HepG2 (cell line): ENCODE data around the gene MYO7B. TPM values are rescaled to one million over a fixed set of nuclear protein-coding genes. Genes with fewer than 3 reads are reported as not detected.

Experiments used
- ATAC-seq: fragments of 200-7000 bp; cut with Tn5 transposase; 3 replicates; pipeline ENCODE4 v1.9.1; 2020; ENCODE audit warnings: mild to moderate bottlenecking, moderate library complexity
- BruUV-seq: library from RNA; stranded (reverse); fragments of 400-500 nt; replicated peaks from 2 replicates; lab custom pipeline; 2021; lab: Mats Ljungman, UMichigan
- CTCF ChIA-PET: fragments of 300-600 bp; formaldehyde crosslinking; extraction: SDS; loops from one replicate; lab custom pipeline; 2021; ENCODE audit warnings: low total read pairs, inconsistent platforms, low intra/inter-chr PET ratio; lab: Yijun Ruan, JAX
- POLR2A ChIA-PET: fragments of 350-600 bp; sonication (Branson Sonifier 250); formaldehyde crosslinking; loops from one replicate; lab custom pipeline; 2020; ENCODE audit warnings: antibody characterized with exemption, inconsistent platforms; lab: Yijun Ruan, JAX
- DNase-seq: peaks from one replicate; pipeline ENCODE4 v3.0.0-alpha.2; 2015; ENCODE audit warnings: low spot score
- FAIRE-seq: peaks from 3 replicates; lab custom pipeline; 2011; peaks lifted over from hg19 to GRCh38; lab: Jason Lieb, UNC
- H2AFZ ChIP-seq: one replicate; pipeline ENCODE4 v1.6.1; 2011; ENCODE audit warnings: low read length, inconsistent platforms
- H3K27ac ChIP-seq: fragments of 300-600 bp; 3 replicates; pipeline ENCODE4 v1.8.0; 2011; ENCODE audit warnings: mixed run types, mild to moderate bottlenecking, mixed read lengths, low read length, inconsistent platforms; ENCODE audit not compliant: insufficient read depth; ENCODE audit errors: extremely low read length
- H3K27me3 ChIP-seq, 2 experiments: fragments of 200-600 bp in 1 of 2; 2 replicates in 1 of 2; 3 replicates in 1 of 2; pipeline versions ENCODE4 v1.6.0 to v1.8.0; 2011; ENCODE audit warnings: low read length in 2 of 2, mild to moderate bottlenecking in 2 of 2, moderate library complexity in 2 of 2, inconsistent platforms in 1 of 2; ENCODE audit not compliant: insufficient read depth in 2 of 2, control insufficient read depth in 1 of 2
- H3K36me3 ChIP-seq, 2 experiments: fragments of 200-600 bp in 1 of 2; replicated peaks in 1 of 2; 2 replicates in 1 of 2; 3 replicates in 1 of 2; pipeline versions ENCODE4 v1.5.1 to v1.8.0; 2011; ENCODE audit warnings: low read length in 2 of 2, inconsistent platforms in 1 of 2; ENCODE audit not compliant: insufficient read depth in 2 of 2, control insufficient read depth in 1 of 2
- H3K4me1 ChIP-seq: 2 replicates; pipeline ENCODE4 v1.5.1; 2012; ENCODE audit warnings: low read length, inconsistent platforms; ENCODE audit not compliant: insufficient read depth
- H3K4me2 ChIP-seq: 2 replicates; pipeline ENCODE4 v1.6.0; 2011; ENCODE audit warnings: low read depth, low read length, inconsistent platforms
- H3K4me3 ChIP-seq, 3 experiments: fragments of 200-600 bp in 1 of 3; sonication (generic), shearing (Covaris generic) in 1 of 3; replicated peaks in 1 of 3; 2 replicates each; pipeline ENCODE4 v1.5.1; 2011 to 2016; ENCODE audit warnings: low read length in 3 of 3, inconsistent platforms in 2 of 3, low read depth in 2 of 3, mild to moderate bottlenecking in 2 of 3, control low read depth in 1 of 3, mixed read lengths in 1 of 3; ENCODE audit not compliant: insufficient read depth in 1 of 3
- H3K79me2 ChIP-seq: one replicate; pipeline ENCODE4 v1.6.1; 2011; ENCODE audit warnings: low read length, inconsistent platforms; ENCODE audit not compliant: insufficient read depth
- H3K9ac ChIP-seq: 2 replicates; pipeline ENCODE4 v1.6.0; 2011; ENCODE audit warnings: mild to moderate bottlenecking, low read depth, low read length, inconsistent platforms; ENCODE audit not compliant: insufficient read depth
- H3K9me3 ChIP-seq: 2 replicates; pipeline ENCODE4 v1.5.1; 2012; ENCODE audit warnings: mild to moderate bottlenecking, low read length
- H4K20me1 ChIP-seq: 2 replicates; pipeline ENCODE4 v1.6.0; 2011; ENCODE audit warnings: inconsistent platforms, mild to moderate bottlenecking, low read length, moderate library complexity; ENCODE audit not compliant: insufficient read depth
- FOXA3 ChIP-seq: IDR thresholded peaks from 2 replicates; pipeline ENCODE4 v1.6.1; 2016; ENCODE audit warnings: missing genetic modification reagents, missing compliant biosample characterization
- HNF4G ChIP-seq, 2 experiments: sonication (generic) in 1 of 2; formaldehyde crosslinking in 1 of 2; IDR thresholded peaks; 2 replicates each; pipeline versions ENCODE4 v1.4.0 to v1.6.1; 2011 to 2020; ENCODE audit warnings: borderline replicate concordance in 2 of 2, low read depth in 2 of 2, mild to moderate bottlenecking in 2 of 2, low read length in 1 of 2, missing genetic modification reagents in 1 of 2, moderate library complexity in 1 of 2
- RNF2 ChIP-seq: fragments of 450-650 bp; conservative IDR thresholded peaks from 2 replicates; pipeline ENCODE4 v1.6.1; 2016; ENCODE audit warnings: low read depth
- SAP130 ChIP-seq: IDR thresholded peaks from 2 replicates; pipeline ENCODE4 v1.6.1; 2016; ENCODE audit warnings: low read depth
- ZFX ChIP-seq: sonication (generic); formaldehyde crosslinking; IDR thresholded peaks from 2 replicates; pipeline ENCODE4 v1.4.0; 2020; ENCODE audit warnings: mild to moderate bottlenecking, low read depth, missing genetic modification reagents, moderate library complexity
- ZNF383 ChIP-seq: sonication (generic); formaldehyde crosslinking; IDR thresholded peaks from 2 replicates; pipeline ENCODE4 v1.4.0; 2020; ENCODE audit warnings: missing genetic modification reagents, mild to moderate bottlenecking, borderline replicate concordance
- ZNF44 ChIP-seq: sonication (generic); formaldehyde crosslinking; IDR thresholded peaks from 2 replicates; pipeline ENCODE4 v1.5.1; 2020; ENCODE audit warnings: mild to moderate bottlenecking, missing genetic modification reagents
- WGBS: methylation state at CpG from one replicate; pipeline ENCODE4 v1.1.6; 2017; ENCODE audit warnings: low lambda C conversion rate; 5-methylcytosine and 5-hydroxymethylcytosine counted together
- in situ Hi-C: cut with HindIII; loops from 2 replicates; pipeline ENCODE4 v1.10.0; 2017; ENCODE audit warnings: low pct_unique_long_range_greater_than_20kb; ENCODE audit not compliant: extremely low pct_ligation_motif_present
- intact Hi-C: fragments of 100-400 bp; cut with micrococcal nuclease; formaldehyde crosslinking; loops from one replicate; pipeline ENCODE4 v1.10.0; 2022; ENCODE audit not compliant: unreplicated experiment
- polyA plus RNA-seq, 8 experiments: library from polyadenylated mRNA; depleted of rRNA in 3 of 8; stranded (reverse) in 7 of 8; unstranded in 1 of 8; fragments of >200 nt; fragmentation: Illumina TruSeq in 4 of 8; extraction: Trizol in 4 of 8; gene quantifications; 2 replicates each; pipeline versions ENCODE4 v1.2.1 to v1.2.3, GENCODE V29; 2011 to 2016; ENCODE audit warnings: low read depth in 4 of 8, missing spikeins in 1 of 8, mixed read lengths in 1 of 8; ENCODE audit not compliant: insufficient read depth in 1 of 8
- total RNA-seq, 5 experiments: library from RNA; depleted of rRNA; stranded (reverse); fragments of >200 nt; fragmentation: Illumina TruSeq; extraction: Trizol; gene quantifications; 2 replicates each; pipeline ENCODE4 v1.2.3, GENCODE V29; 2016; ENCODE audit warnings: low read depth in 1 of 5
- TF ChIP-seq, protein P1 (sequence below): sonication (generic); formaldehyde crosslinking; IDR thresholded peaks from 2 replicates; pipeline ENCODE4 v1.9.0; 2022; ENCODE audit warnings: low read depth, missing genetic modification reagents
- TF ChIP-seq, protein P2 (sequence below): sonication (generic); formaldehyde crosslinking; IDR thresholded peaks from 2 replicates; pipeline ENCODE4 v1.4.0; 2020; ENCODE audit warnings: mild to moderate bottlenecking, missing genetic modification reagents
- TF ChIP-seq, protein P3 (sequence below): IDR thresholded peaks from 2 replicates; pipeline ENCODE4 v1.6.1; 2016; ENCODE audit warnings: mild to moderate bottlenecking
- TF ChIP-seq, protein P4 (sequence below): sonication (generic); formaldehyde crosslinking; IDR thresholded peaks from 2 replicates; pipeline ENCODE4 v1.4.0; 2020; ENCODE audit warnings: mild to moderate bottlenecking, missing genetic modification reagents
- TF ChIP-seq, protein P5 (sequence below): sonication (generic); formaldehyde crosslinking; IDR thresholded peaks from 2 replicates; pipeline ENCODE4 v1.5.0; 2020; ENCODE audit warnings: mild to moderate bottlenecking, missing genetic modification reagents, borderline replicate concordance

MYO7B gene
- total and polyA plus RNA-seq, 2 of the 13 experiments (the other 11 are each of a cell fraction or from before 2014, with no cell fraction given), result not detected

DNA sequence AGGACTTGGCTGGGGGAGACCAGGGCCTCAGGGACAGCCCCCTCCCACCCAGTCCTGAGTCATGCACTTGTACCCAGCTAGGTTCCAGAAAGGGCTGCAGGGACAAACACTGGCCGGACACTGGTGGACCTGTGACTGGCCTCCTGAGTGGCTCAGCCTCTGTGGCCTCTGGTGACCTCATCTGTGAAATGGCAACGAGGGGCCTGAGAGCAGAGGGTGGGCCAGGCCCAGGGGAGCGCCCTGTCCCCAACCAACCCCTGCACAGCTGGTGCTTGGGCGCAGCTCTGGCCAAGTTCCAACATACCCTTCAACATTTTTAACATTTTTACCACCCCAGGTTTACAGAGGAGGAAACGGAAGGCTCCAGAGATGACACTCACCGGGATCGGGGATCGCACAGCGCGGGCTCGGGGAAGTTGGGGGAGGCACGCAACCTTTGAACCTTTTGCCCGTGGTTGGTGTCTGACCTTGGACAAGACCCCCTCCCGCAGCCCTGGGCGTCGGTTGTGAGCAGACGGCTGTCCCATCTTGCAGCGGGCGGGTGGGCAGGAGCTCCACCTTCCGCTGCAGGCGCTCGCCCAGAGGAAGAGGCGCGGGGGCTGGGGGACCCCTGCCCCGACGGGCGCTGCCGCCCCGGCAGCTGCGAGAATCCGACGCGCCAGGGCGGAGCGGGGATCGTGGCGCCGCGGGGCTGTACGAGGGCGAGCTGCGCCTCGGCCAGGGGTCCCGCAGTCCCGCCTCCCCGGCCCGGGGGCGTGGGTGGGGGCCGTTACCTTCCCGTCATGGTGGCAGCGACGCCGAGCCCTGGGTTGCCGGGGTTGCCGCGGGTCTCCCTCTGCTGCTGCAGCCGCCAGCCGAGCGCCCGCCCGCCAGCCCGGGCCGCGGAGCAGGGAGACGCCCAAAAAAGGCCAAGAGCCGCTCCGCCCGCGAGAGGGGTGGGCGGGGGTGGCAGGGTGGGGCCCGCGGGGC is 139.0 kb downstream of the MYO7B start:
- no TSS peak for BruUV-seq
- peak overlapping the region; percentile 40; the same call in 1 of the 2 replicates for H3K9ac ChIP-seq
- no peaks in the 10 kb centered on the region for H3K79me2 ChIP-seq
- CTCF ChIA-PET, result no interaction called here
- WGBS, result 3% methylated on average over 26 of the region's 72 CpGs
- ATAC-seq (peak; percentile 37), DNase-seq (no peak), FAIRE-seq (no peak)
- no peak overlapping the region for H3K27ac ChIP-seq
- no peaks in the 10 kb centered on the region for H3K36me3 ChIP-seq
- intact Hi-C loops (no loop called here), in situ Hi-C loops (no loop called here)
- peak overlapping the region; percentile 53 to 78 (median 54); a peak in 5 of 6 replicates for H3K4me3 ChIP-seq
- no peaks in the 10 kb centered on the region for H3K9me3 ChIP-seq
- H4K20me1 ChIP-seq, result no peaks in the 10 kb centered on the region; the same call in 1 of the 2 replicates
- H3K27me3 ChIP-seq, result peaks cover 20 to 76% of the 10 kb centered on the region in 2 experiments
- peaks cover 30% of the 10 kb centered on the region for H3K4me1 ChIP-seq
- POLR2A ChIA-PET, result interaction anchor here (0.6 to 1.3 kb wide), 2 partner anchors 9 to 26 kb away, joined by 3 read pairs; no protein-coding TSS in a partner anchor
- peak overlapping the region; percentile 94 for H3K4me2 ChIP-seq
- no peak overlapping the region for H2AFZ ChIP-seq
- TF ChIP-seq HNF4G (IDR thresholded peaks at IDR 0.05; ENCODE audit: borderline replicate concordance, low read depth, low read length), result peak; percentile 68
- TF ChIP-seq HNF4G (CRISPR knock-in tag; IDR thresholded peaks at IDR 0.05; ENCODE audit: borderline replicate concordance, low read depth), result no peak
- TF ChIP-seq ZNF383 (CRISPR knock-in tag), result peak; percentile 45; the same call in 1 of the 2 replicates
- 0 out of 2 replicates have a peak, but pooled peaks have one; percentile 13 for TF ChIP-seq FOXA3 (CRISPR knock-in tag)
- TF ChIP-seq, protein P1, sequence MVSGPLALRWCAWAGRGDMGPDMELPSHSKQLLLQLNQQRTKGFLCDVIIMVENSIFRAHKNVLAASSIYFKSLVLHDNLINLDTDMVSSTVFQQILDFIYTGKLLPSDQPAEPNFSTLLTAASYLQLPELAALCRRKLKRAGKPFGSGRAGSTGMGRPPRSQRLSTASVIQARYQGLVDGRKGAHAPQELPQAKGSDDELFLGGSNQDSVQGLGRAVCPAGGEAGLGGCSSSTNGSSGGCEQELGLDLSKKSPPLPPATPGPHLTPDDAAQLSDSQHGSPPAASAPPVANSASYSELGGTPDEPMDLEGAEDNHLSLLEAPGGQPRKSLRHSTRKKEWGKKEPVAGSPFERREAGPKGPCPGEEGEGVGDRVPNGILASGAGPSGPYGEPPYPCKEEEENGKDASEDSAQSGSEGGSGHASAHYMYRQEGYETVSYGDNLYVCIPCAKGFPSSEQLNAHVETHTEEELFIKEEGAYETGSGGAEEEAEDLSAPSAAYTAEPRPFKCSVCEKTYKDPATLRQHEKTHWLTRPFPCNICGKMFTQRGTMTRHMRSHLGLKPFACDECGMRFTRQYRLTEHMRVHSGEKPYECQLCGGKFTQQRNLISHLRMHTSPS (CRISPR knock-in tag), result no peak
- TF ChIP-seq, protein P2, sequence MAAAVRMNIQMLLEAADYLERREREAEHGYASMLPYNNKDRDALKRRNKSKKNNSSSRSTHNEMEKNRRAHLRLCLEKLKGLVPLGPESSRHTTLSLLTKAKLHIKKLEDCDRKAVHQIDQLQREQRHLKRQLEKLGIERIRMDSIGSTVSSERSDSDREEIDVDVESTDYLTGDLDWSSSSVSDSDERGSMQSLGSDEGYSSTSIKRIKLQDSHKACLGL (CRISPR knock-in tag), result 0 out of 2 replicates have a peak, but pooled peaks have one; percentile 62
- TF ChIP-seq ZNF44 (CRISPR knock-in tag), result no peak
- 0 out of 2 replicates have a peak, but pooled peaks have one; percentile 12 for TF ChIP-seq ZFX
- TF ChIP-seq, protein P3, sequence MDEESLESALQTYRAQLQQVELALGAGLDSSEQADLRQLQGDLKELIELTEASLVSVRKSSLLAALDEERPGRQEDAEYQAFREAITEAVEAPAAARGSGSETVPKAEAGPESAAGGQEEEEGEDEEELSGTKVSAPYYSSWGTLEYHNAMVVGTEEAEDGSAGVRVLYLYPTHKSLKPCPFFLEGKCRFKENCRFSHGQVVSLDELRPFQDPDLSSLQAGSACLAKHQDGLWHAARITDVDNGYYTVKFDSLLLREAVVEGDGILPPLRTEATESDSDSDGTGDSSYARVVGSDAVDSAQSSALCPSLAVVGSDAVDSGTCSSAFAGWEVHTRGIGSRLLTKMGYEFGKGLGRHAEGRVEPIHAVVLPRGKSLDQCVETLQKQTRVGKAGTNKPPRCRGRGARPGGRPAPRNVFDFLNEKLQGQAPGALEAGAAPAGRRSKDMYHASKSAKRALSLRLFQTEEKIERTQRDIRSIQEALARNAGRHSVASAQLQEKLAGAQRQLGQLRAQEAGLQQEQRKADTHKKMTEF (CRISPR knock-in tag), result peak; percentile 34; the same call in 1 of the 2 replicates
- TF ChIP-seq, protein P4, sequence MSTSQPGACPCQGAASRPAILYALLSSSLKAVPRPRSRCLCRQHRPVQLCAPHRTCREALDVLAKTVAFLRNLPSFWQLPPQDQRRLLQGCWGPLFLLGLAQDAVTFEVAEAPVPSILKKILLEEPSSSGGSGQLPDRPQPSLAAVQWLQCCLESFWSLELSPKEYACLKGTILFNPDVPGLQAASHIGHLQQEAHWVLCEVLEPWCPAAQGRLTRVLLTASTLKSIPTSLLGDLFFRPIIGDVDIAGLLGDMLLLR (CRISPR knock-in tag), result peak; percentile 23; the same call in 1 of the 2 replicates
- peak; percentile 50; the same call in 1 of the 2 replicates for TF ChIP-seq RNF2
- TF ChIP-seq, protein P5, sequence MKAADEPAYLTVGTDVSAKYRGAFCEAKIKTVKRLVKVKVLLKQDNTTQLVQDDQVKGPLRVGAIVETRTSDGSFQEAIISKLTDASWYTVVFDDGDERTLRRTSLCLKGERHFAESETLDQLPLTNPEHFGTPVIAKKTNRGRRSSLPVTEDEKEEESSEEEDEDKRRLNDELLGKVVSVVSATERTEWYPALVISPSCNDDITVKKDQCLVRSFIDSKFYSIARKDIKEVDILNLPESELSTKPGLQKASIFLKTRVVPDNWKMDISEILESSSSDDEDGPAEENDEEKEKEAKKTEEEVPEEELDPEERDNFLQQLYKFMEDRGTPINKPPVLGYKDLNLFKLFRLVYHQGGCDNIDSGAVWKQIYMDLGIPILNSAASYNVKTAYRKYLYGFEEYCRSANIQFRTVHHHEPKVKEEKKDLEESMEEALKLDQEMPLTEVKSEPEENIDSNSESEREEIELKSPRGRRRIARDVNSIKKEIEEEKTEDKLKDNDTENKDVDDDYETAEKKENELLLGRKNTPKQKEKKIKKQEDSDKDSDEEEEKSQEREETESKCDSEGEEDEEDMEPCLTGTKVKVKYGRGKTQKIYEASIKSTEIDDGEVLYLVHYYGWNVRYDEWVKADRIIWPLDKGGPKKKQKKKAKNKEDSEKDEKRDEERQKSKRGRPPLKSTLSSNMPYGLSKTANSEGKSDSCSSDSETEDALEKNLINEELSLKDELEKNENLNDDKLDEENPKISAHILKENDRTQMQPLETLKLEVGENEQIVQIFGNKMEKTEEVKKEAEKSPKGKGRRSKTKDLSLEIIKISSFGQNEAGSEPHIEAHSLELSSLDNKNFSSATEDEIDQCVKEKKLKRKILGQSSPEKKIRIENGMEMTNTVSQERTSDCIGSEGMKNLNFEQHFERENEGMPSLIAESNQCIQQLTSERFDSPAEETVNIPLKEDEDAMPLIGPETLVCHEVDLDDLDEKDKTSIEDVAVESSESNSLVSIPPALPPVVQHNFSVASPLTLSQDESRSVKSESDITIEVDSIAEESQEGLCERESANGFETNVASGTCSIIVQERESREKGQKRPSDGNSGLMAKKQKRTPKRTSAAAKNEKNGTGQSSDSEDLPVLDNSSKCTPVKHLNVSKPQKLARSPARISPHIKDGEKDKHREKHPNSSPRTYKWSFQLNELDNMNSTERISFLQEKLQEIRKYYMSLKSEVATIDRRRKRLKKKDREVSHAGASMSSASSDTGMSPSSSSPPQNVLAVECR, result peak; percentile 63; the same call in 1 of the 2 replicates
- TF ChIP-seq SAP130, result peak; percentile 43
